ENCODE measurements around the gene TRIL.

TRIL gene

GRCh38 chr7:28905464-28905863 lies 52.7 kb downstream of the TRIL start:
- TF ChIP-seq CTCF (IDR thresholded peaks at IDR 0.05; ENCODE audit: control extremely low read depth, extremely low read depth, low read depth, missing control alignments): no peak
- POLR2A ChIA-PET: no interaction called here
- DNase-seq (ENCODE audit: extremely low spot score): no peak
- CTCF ChIA-PET: interaction anchor here (1.1 to 18.7 kb wide), 2 partner anchors 10 to 19 kb away, joined by 3 to 204 read pairs; no protein-coding TSS in a partner anchor

GRCh38 chr7:28904578-28905048 lies 53.5 kb downstream of the TRIL start:
- no peak for TF ChIP-seq CTCF (IDR thresholded peaks at IDR 0.05; ENCODE audit: control extremely low read depth, extremely low read depth, low read depth, missing control alignments)
- POLR2A ChIA-PET: no interaction called here

GRCh38 chr7:28903730-28904577 lies 54.2 kb downstream of the TRIL start:
- POLR2A ChIA-PET: no interaction called here
- CTCF ChIA-PET: interaction anchor here (2.3 to 18.7 kb wide), 2 partner anchors 8 to 21 kb away, joined by 9 to 204 read pairs; no protein-coding TSS in a partner anchor
- DNase-seq (ENCODE audit: extremely low spot score): no peak
- TF ChIP-seq CTCF (IDR thresholded peaks at IDR 0.05; ENCODE audit: control extremely low read depth, extremely low read depth, low read depth, missing control alignments): no peak

More at GRCh38 chr7:28904578-28905048, 53.5 kb downstream of the TRIL start:
- DNase-seq (ENCODE audit: extremely low spot score): no peak
- CTCF ChIA-PET: interaction anchor here (1.1 to 18.7 kb wide), 2 partner anchors 11 to 20 kb away, joined by 3 to 204 read pairs; no protein-coding TSS in a partner anchor
